ENCODE results near the gene HS1BP3. TPM values are rescaled to one million over a fixed set of nuclear protein-coding genes. Genes with fewer than 3 reads are reported as not detected.

Gene HS1BP3
- total RNA-seq, 1 experiment from 2014 or later = 28.0 TPM

- no peaks in the 10 kb centered on the region for H3K27me3 ChIP-seq
- H3K9me3 ChIP-seq = no peaks in the 10 kb centered on the region
- H3K36me3 ChIP-seq = no peaks in the 10 kb centered on the region
- no peak for DNase-seq
- no peak overlapping the region for H3K4me3 ChIP-seq
Measured at GRCh38 chr2:20582600-20583221, 68.2 kb downstream of the HS1BP3 start.

- Histone ChIP-seq H3K27me3 (no peaks in the 10 kb centered on the region), H3K36me3 (no peaks in the 10 kb centered on the region), H3K9me3 (no peaks in the 10 kb centered on the region), H3K4me3 (no peak overlapping the region)
- no peak for DNase-seq
Measured at GRCh38 chr2:20580690-20581437, 70.0 kb downstream of the HS1BP3 start.

GRCh38 chr2:20579866-20580265, 71.0 kb downstream of the HS1BP3 start:
- Histone ChIP-seq H3K9me3 (no peaks in the 10 kb centered on the region), H3K4me3 (no peak overlapping the region), H3K36me3 (no peaks in the 10 kb centered on the region), H3K27me3 (no peaks in the 10 kb centered on the region)
- no peak for DNase-seq

DNA sequence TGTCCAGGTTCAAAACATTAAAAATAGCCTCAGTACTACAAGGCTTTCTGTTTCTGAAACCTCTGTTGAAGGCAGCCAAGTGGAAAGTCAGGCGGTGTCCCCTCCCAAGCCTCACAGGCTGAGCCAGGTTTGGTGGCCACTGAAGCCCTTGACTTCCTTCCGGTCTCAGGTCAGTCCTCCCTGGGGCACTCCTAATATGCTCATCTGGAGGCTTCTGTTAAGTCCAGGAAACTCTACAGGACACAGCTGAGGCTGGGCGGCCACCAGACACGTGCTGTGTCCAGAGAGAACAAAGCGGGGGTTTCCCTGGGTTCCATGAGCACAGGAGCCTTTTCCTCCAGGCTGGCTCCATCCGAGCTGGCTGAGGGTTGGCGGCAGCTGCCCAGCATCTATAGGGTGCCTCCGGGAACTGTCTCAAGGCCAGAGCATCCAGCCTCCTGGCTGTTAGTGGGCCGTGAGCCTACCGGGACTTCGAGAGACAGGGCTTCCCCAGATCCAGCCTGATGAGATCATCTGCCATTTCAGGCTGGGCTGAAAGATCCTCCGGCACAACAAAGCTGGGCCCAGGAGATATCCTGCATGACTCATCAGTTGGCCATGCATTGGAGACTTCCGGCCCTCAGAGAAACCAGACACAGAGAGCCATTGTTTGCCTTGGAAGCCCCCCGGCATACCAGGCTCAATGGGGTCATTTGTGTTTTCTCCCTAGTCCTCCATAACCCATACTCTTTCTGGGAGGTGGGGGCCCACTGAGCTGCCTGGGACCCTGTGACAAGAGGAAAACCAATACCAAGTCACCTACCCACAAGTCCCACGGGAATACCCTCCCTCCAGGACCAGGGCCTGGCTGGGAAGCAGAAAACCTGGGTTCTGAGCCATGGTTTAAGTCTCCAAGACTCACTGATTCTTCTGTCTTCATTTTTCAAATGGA, 71.7 kb downstream of the HS1BP3 start:
- no peak overlapping the region for H3K4me3 ChIP-seq

DNA sequence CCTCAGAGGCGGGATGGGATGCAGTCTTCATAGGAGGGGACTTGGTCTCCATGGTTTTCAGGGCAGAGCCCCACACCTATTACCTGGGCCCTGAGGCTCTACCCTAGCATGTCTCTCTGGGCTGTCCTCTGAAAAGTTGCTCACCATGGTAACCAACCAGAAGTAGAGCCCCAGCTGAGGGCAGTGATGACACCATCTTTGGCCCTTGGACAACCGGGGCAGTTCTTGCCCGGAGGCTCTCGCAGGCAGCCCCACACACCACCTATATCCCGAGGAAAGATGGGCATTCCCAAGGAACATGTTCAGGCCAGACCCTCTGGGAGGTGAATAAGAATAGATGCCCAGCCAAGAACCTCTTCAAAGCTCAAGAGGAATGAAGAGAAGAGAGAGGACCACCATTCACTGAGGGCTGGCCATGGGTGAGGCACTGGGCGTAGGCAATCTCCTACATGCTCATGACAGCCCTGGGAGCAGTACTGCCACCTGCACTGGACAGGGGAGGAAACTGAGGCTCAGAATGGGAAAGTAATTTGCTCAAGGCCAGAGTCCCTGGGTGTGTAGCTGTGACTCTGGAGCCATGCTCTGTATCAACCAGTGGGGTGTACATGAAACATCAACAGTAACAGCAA, 72.5 kb downstream of the HS1BP3 start:
- H3K9me3 ChIP-seq = no peaks in the 10 kb centered on the region
- H3K36me3 ChIP-seq = no peaks in the 10 kb centered on the region
- H3K4me3 ChIP-seq = no peak overlapping the region
- no peaks in the 10 kb centered on the region for H3K27me3 ChIP-seq
- DNase-seq = no peak

More for the DNA sequence above, 71.7 kb downstream of the HS1BP3 start:
- no peaks in the 10 kb centered on the region for H3K9me3 ChIP-seq
- peak; percentile 97 for DNase-seq
- H3K36me3 ChIP-seq = no peaks in the 10 kb centered on the region
- no peaks in the 10 kb centered on the region for H3K27me3 ChIP-seq

DNA sequence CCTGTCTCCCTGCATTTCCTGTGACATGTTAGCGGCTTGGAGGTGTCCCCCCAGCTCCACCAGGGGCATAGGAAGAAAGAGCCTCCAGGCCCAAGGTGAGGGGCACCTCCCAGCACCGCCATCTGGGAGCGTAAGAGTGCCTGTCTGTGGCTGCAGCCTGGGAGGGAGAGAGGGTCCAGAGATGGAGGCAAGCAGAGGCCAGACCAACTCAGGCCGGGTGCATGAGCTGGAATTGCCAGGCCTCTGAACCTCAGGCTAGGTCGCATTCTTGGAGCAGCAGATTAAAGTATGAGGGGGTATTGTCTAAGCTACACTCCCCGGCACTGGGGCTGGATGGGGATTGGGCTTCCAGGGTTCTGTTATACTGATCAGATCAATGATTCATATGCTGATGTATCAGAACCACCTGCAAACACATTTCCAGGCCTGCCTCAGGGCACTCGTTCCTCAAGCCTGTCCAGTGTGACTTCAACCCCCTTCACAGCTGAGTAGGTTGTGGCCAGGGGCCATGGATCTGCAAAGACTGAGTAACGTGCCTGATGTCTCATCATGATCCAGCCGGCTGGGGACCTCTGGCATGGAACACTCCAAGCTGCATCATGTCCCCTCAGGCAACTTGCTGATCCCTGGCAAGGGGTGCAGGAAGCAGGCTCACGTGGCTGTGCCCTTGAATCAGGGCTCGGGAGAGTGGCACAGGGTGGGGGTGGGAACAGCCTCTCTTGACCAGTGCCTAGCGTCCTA, 73.2 kb downstream of the HS1BP3 start:
- Histone ChIP-seq H3K9me3 (no peaks in the 10 kb centered on the region), H3K27me3 (no peaks in the 10 kb centered on the region)
- DNase-seq = peak; percentile 94

GRCh38 chr2:20576598-20577115, 74.2 kb downstream of the HS1BP3 start:
- no peak overlapping the region for H3K4me3 ChIP-seq
- H3K27me3 ChIP-seq = no peaks in the 10 kb centered on the region
- H3K9me3 ChIP-seq = no peaks in the 10 kb centered on the region
- no peak for DNase-seq
- H3K36me3 ChIP-seq = no peaks in the 10 kb centered on the region

More for the DNA sequence above, 73.2 kb downstream of the HS1BP3 start:
- H3K36me3 ChIP-seq = no peaks in the 10 kb centered on the region
- H3K4me3 ChIP-seq = no peak overlapping the region

DNA sequence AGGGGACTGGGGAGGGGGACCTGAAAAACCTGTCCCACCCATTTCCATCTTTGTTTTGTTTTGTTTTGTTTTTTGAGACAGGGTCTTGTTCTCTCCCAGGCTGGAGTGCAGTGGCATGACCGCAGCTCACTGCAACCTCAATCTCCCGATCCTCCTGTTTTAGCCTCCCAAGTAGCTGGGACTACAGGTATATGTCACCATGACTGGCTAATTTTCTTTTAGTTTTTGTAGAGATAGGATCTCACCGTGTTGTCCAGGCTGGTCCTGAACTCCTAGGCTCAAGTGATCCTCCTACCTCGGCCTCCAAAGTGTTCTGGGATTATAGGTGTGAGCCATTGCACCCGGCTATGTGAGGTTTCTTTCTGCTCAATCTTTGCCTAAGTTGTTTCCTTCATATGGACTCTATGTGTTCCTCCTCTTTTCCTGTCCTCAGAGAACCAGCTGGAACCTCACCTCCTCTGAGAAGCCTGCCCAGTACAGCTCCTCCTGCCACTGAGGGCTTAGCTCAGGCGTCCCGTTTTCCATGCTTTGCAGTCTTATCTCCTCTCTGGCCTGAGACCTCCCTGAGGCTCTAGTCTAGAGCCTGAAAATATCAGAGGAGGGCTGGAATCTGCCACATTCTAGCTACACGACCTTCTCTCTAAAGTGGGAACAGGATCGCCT, 74.8 kb downstream of the HS1BP3 start:
- no peak for DNase-seq
- H3K27me3 ChIP-seq = no peaks in the 10 kb centered on the region
- no peak overlapping the region for H3K4me3 ChIP-seq
- H3K36me3 ChIP-seq = no peaks in the 10 kb centered on the region
- no peaks in the 10 kb centered on the region for H3K9me3 ChIP-seq

GRCh38 chr2:20575414-20575813, 75.5 kb downstream of the HS1BP3 start:
- H3K4me3 ChIP-seq = no peak overlapping the region
- H3K36me3 ChIP-seq = no peaks in the 10 kb centered on the region
- H3K27me3 ChIP-seq = no peaks in the 10 kb centered on the region
- no peak for DNase-seq
- no peaks in the 10 kb centered on the region for H3K9me3 ChIP-seq

GRCh38 chr2:20574930-20575329, 76.0 kb downstream of the HS1BP3 start:
- Histone ChIP-seq H3K9me3 (no peaks in the 10 kb centered on the region), H3K36me3 (no peaks in the 10 kb centered on the region), H3K27me3 (no peaks in the 10 kb centered on the region), H3K4me3 (no peak overlapping the region)
- no peak for DNase-seq

GRCh38 chr2:20574423-20574911, 76.4 kb downstream of the HS1BP3 start:
- Histone ChIP-seq H3K36me3 (no peaks in the 10 kb centered on the region), H3K9me3 (no peaks in the 10 kb centered on the region), H3K27me3 (no peaks in the 10 kb centered on the region), H3K4me3 (no peak overlapping the region)
- DNase-seq = no peak

GRCh38 chr2:20573620-20574422, 77.1 kb downstream of the HS1BP3 start:
- Histone ChIP-seq H3K9me3 (no peaks in the 10 kb centered on the region), H3K36me3 (no peaks in the 10 kb centered on the region), H3K4me3 (no peak overlapping the region), H3K27me3 (no peaks in the 10 kb centered on the region)
- peak; percentile 58 for DNase-seq

DNA sequence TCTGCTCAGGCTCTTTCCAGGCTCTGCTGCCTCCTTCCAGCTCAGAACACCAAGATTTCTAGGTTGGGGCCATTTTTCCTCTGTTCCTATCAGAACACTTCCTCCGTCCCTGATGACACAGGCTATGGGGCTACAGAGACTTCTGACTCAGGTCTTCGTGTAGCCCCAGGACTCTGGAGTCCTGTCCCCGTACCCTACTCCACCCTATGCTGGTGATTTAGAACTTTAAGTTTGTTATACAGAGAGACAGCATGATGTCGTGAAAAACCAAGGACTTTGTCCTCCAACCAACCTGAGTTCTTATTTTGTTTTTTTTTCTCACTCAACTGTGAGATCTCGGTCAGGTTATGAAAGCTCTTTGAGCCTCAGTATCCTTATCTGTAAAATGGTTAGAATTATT, 78.7 kb downstream of the HS1BP3 start:
- H3K9me3 ChIP-seq = no peaks in the 10 kb centered on the region
- no peaks in the 10 kb centered on the region for H3K27me3 ChIP-seq
- no peak overlapping the region for H3K4me3 ChIP-seq
- H3K36me3 ChIP-seq = no peaks in the 10 kb centered on the region
- no peak for DNase-seq

DNA sequence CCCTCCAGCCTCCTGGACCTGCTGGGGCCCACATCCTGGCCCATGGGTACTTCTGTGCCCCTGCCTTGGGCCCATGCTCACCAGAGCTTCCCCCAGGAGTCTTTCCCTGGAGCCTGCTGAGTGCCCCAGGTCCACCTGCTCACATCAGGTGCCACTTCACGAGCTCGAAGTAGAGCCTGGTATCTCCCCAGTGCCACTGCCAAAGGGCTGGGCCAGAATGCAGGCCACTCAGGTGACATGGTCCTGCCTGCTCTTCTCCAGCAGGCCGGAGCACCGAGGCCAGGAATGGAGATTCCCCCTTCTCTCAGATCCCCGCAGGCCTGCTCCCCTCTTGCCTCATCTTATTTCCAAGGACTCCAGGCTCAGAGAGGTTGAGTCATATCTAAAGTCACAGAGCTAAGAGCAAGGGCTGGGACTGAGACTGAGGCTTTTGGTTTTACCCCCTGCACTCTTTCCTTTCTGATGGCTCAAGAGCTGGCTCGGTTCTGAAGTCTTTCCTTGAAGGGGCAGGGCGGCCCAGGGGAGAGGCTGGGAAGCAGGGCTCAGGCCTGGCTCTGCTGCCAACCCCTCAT, 79.2 kb downstream of the HS1BP3 start:
- no peak for DNase-seq
- H3K9me3 ChIP-seq = no peaks in the 10 kb centered on the region
- no peaks in the 10 kb centered on the region for H3K36me3 ChIP-seq
- no peak overlapping the region for H3K4me3 ChIP-seq
- no peaks in the 10 kb centered on the region for H3K27me3 ChIP-seq
